ENCODE results near the gene KCNAB3.

DNA sequence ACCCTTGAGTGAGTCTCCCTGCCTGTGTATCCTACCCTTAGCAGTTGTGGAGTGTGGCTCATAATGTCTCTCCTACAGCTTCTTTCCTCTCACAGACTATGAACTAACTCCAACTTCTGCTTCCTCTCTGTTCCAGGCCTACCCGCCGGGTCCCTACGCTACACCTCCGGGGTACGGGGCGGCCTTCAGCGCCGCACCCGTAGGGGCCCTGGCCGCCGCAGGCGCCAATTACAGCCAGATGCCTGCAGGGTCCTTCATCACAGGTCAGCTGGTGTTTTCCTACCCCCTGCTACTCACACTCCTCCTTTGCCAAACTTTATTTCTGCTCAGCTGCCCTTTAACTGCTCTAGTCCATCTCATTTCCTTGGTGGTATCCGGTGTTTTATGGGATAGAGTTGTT is 18.9 kb downstream of the KCNAB3 start:
- TF ChIP-seq, protein P1, sequence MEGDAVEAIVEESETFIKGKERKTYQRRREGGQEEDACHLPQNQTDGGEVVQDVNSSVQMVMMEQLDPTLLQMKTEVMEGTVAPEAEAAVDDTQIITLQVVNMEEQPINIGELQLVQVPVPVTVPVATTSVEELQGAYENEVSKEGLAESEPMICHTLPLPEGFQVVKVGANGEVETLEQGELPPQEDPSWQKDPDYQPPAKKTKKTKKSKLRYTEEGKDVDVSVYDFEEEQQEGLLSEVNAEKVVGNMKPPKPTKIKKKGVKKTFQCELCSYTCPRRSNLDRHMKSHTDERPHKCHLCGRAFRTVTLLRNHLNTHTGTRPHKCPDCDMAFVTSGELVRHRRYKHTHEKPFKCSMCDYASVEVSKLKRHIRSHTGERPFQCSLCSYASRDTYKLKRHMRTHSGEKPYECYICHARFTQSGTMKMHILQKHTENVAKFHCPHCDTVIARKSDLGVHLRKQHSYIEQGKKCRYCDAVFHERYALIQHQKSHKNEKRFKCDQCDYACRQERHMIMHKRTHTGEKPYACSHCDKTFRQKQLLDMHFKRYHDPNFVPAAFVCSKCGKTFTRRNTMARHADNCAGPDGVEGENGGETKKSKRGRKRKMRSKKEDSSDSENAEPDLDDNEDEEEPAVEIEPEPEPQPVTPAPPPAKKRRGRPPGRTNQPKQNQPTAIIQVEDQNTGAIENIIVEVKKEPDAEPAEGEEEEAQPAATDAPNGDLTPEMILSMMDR (IDR thresholded peaks at IDR 0.05), result no peak
- TF ChIP-seq POLR2AphosphoS5 (IDR thresholded peaks at IDR 0.05) (no peak), EP300 (IDR thresholded peaks at IDR 0.05) (no peak)
